Right cardiac atrium (tissue), 5 donors: Measurements from ENCODE around the gene ASCC3. TPM values are rescaled to one million over a fixed set of nuclear protein-coding genes. Genes with fewer than 3 reads are reported as not detected.
A peak's percentile ranks its signal among the peaks of the same experiment; 100 is the strongest.
"Not testable (repeated sequence)": the region's sequence is repeated elsewhere in the genome, so short reads cannot be mapped to it uniquely, and the experiment has no call there.

Source experiments
- ATAC-seq, 2 donors: fragments of 200-7000 bp; cut with Tn5 transposase; one replicate each; pipeline versions ENCODE4 v1.8.0 to v1.9.1; 2020; ENCODE audit warnings: moderate library complexity in 2 of 2, mild to moderate bottlenecking in 1 of 2
- DNase-seq, 3 donors: peaks; one replicate each; pipeline ENCODE4 v3.0.0-alpha.2; 2020
- H3K27ac ChIP-seq: one replicate; pipeline ENCODE4 v1.5.1; 2013; ENCODE audit warnings: mild to moderate bottlenecking, low read length, control low read depth, moderate library complexity
- H3K27me3 ChIP-seq: one replicate; pipeline ENCODE4 v1.6.1; 2013; ENCODE audit not compliant: control insufficient read depth, insufficient read depth
- H3K4me1 ChIP-seq: one replicate; pipeline ENCODE4 v1.6.1; 2013; ENCODE audit warnings: low read length; ENCODE audit not compliant: control insufficient read depth, insufficient read depth
- H3K4me3 ChIP-seq: one replicate; pipeline ENCODE4 v1.5.1; 2013; ENCODE audit warnings: low read length, control low read depth
- H3K9me3 ChIP-seq: one replicate; pipeline ENCODE4 v1.6.1; 2013; ENCODE audit warnings: low read length; ENCODE audit not compliant: control insufficient read depth
- WGBS: extraction: QIAGEN DNeasy Blood & Tissue Kit; methylation state at CpG from one replicate; pipeline ENCODE4 v1.1.7; 2013; 5-methylcytosine and 5-hydroxymethylcytosine counted together
- intact Hi-C, 4 donors: fragments of 100-400 bp; cut with DNase I; formaldehyde crosslinking; loops; one replicate each; pipeline versions ENCODE4 v1.11.0 to v1.14.0; 2022 to 2023
- polyA plus RNA-seq: library from polyadenylated mRNA; stranded (reverse); fragments of 200-250 nt; gene quantifications from one replicate; pipeline ENCODE4 v1.2.3, GENCODE V29; 2013
- total RNA-seq, 4 donors: library from RNA; stranded (reverse); fragmentation: NEBNext Ultra II Directional; extraction: Animal tissue kit (Norgen Biotek cat#: 25700); gene quantifications; one replicate each; pipeline ENCODE4 v1.2.1, GENCODE V29; 2021
- donor health status: healthy with polysubstance abuse.
- donor health status: DM: no; HTN: yes; CAD: no.
- donor health status: DM: no; HTN: no; CAD: no.
- donor health status: DM: no; HTN: yes; CAD: no; lungs with severe emphysema.
- donor health status: DM: yes; HTN: yes; CAD: no.

Gene ASCC3
- total and polyA plus RNA-seq, 5 donors: 11.8 to 26.1 (median 22.1) TPM

DNA sequence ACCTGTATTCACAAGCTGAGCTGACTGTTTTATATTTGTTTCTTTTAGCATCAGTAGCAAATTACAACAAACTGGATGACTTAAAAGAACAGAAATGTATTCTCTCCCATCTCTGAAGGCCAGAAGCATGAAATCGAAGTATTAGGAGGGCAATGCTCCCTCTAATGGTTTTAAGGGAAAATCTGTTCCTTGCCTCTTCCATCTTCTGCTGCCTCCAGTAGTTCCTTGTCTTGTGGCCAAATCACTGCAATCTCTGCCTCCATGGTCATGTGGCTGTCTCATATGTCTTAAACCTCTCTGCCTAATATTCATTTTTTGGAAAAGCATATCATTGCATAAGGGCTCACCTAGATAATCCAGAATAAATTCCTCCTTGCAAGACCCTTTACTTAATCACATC is 25.2 kb upstream of the ASCC3 start:
- no peak for DNase-seq
- no peaks in the 10 kb centered on the region for H3K27me3 ChIP-seq
- no peak for ATAC-seq
- WGBS: 63% methylated on average over 1 of the region's 1 CpG
- no peaks in the 10 kb centered on the region for H3K4me1 ChIP-seq
- no peak overlapping the region for H3K27ac ChIP-seq
- H3K9me3 ChIP-seq: no peaks in the 10 kb centered on the region
- intact Hi-C loops: no loop called here
- no peak overlapping the region for H3K4me3 ChIP-seq

- ATAC-seq (no peak), DNase-seq (no peak)
- intact Hi-C loops: no loop called here
- 70% methylated on average over 4 of the region's 4 CpGs for WGBS
- H3K4me1 ChIP-seq: no peaks in the 10 kb centered on the region
- no peak overlapping the region for H3K27ac ChIP-seq
- no peaks in the 10 kb centered on the region for H3K27me3 ChIP-seq
- H3K4me3 ChIP-seq: no peak overlapping the region
- no peaks in the 10 kb centered on the region for H3K9me3 ChIP-seq
Measured at GRCh38 chr6:100905067-100905466, 23.9 kb upstream of the ASCC3 start.

DNA sequence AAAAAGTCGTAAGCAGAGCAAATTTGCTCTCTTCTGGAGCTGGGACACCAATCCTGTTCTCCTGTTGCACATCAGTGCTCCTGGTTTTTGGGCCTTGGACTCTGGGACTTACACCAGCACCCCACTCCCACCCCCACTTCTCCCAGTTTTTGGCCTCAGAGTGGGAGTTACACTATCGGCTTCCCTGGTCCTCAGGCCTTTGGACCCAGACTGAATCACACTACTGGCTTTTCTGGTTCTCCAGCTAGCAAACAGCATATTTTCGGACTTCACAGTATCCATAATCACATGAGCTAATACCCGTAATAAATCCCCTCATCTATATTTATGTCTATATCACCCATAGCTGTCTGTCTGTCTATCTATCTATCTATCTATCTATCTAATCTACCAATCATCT is 23.2 kb upstream of the ASCC3 start:
- Histone ChIP-seq H3K4me3 (no peak overlapping the region), H3K4me1 (no peaks in the 10 kb centered on the region), H3K9me3 (no peaks in the 10 kb centered on the region), H3K27ac (no peak overlapping the region), H3K27me3 (no peaks in the 10 kb centered on the region)
- intact Hi-C loops: no loop called here
- ATAC-seq (no peak), DNase-seq (no peak)
- 85% methylated on average over 4 of the region's 4 CpGs for WGBS

- intact Hi-C loops: no loop called here
- WGBS: 67% methylated on average over 3 of the region's 3 CpGs
- Histone ChIP-seq H3K4me3 (no peak overlapping the region), H3K27me3 (no peaks in the 10 kb centered on the region), H3K27ac (no peak overlapping the region), H3K9me3 (no peaks in the 10 kb centered on the region), H3K4me1 (no peaks in the 10 kb centered on the region)
- DNase-seq (no peak), ATAC-seq (no peak)
Measured at GRCh38 chr6:100901582-100901981, 20.5 kb upstream of the ASCC3 start.

- no peaks in the 10 kb centered on the region for H3K4me1 ChIP-seq
- H3K27ac ChIP-seq: no peak overlapping the region
- no peak overlapping the region for H3K4me3 ChIP-seq
- DNase-seq: no peak
- no peak for ATAC-seq
- no peaks in the 10 kb centered on the region for H3K9me3 ChIP-seq
- intact Hi-C loops: no loop called here
- WGBS: 52% methylated on average over 3 of the region's 3 CpGs
- H3K27me3 ChIP-seq: no peaks in the 10 kb centered on the region
Measured at GRCh38 chr6:100899202-100899601, 18.1 kb upstream of the ASCC3 start.

DNA sequence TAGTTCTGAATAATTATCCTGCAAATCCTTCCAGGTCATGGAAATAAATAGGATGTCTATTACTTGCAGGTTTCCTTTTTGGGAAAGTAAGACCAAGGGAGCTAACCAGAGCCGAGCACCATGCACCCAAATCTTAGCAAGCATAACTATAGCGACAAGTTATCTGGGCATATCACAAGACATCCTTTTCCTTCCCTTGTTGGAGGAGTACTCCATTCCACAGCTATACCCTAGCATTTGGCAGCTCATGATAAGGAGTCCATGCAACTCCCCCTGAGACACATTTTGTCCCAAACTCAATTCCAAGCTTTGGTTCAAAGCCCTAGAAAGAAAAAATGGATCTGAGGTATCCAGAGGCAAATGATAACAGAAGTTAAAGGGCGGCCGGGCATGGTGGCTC is 16.5 kb upstream of the ASCC3 start:
- WGBS: 90% methylated on average over 4 of the region's 4 CpGs
- Histone ChIP-seq H3K27me3 (no peaks in the 10 kb centered on the region), H3K27ac (no peak overlapping the region), H3K9me3 (no peaks in the 10 kb centered on the region), H3K4me3 (no peak overlapping the region), H3K4me1 (no peaks in the 10 kb centered on the region)
- DNase-seq: no peak
- ATAC-seq: no peak
- intact Hi-C loops: no loop called here

- intact Hi-C loops: no loop called here
- WGBS: 93% methylated on average over 3 of the region's 3 CpGs
Measured at GRCh38 chr6:100893743-100894142, 12.6 kb upstream of the ASCC3 start.

DNA sequence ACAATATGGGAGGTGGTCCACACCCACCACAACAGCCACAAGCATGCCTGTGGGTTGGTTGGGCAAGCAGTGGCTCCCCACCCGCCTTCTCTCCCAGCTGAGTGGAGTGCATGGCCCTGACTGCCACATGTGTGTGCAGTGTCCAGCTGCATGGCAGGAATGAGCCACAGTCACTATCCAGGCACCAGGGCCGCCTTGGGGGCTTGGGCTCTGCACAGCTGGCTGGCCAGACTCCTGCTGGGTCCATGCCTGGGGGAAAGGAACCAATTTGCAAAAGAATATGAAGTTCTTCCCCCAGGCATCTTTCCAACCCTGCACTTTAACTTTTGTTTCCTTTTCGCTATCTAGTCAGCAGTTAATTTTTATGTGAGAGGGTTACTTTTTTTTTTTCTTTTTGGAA is 11.6 kb upstream of the ASCC3 start:
- intact Hi-C loops: no loop called here
- DNase-seq (peak in 1 of 3 donors; percentile 16), ATAC-seq (no peak)
- no peaks in the 10 kb centered on the region for H3K4me1 ChIP-seq
- no peaks in the 10 kb centered on the region for H3K9me3 ChIP-seq
- H3K27me3 ChIP-seq: no peaks in the 10 kb centered on the region
- no peak overlapping the region for H3K27ac ChIP-seq
- 70% methylated on average over 3 of the region's 3 CpGs for WGBS
- no peak overlapping the region for H3K4me3 ChIP-seq

More at GRCh38 chr6:100893743-100894142, 12.6 kb upstream of the ASCC3 start:
- Histone ChIP-seq H3K27me3 (no peaks in the 10 kb centered on the region), H3K27ac (no peak overlapping the region), H3K9me3 (no peaks in the 10 kb centered on the region), H3K4me1 (no peaks in the 10 kb centered on the region), H3K4me3 (no peak overlapping the region)
- DNase-seq (no peak), ATAC-seq (no peak)

DNA sequence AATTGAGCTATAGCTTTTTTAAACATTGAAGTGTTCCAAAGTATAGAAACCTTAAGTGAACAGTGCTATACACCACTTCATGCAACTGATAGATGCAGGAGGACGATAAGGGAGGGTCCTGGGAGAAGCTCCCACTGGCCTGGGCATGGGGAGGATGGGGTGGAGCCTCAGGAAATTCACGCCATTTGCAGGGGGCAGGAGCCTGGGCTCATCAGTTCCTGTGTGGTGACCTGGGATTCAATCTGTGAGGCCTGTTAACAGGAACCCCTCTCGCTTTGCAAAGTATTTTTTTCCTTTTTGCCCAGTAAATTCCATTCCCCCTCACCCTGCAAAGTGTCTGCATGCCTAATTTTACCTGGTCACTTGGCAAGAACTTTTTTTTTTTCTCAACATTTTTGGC is 11.0 kb upstream of the ASCC3 start:
- no peak for ATAC-seq
- Histone ChIP-seq H3K4me3 (no peak overlapping the region), H3K4me1 (no peaks in the 10 kb centered on the region), H3K27ac (no peak overlapping the region), H3K9me3 (no peaks in the 10 kb centered on the region), H3K27me3 (no peaks in the 10 kb centered on the region)
- intact Hi-C loops: no loop called here
- DNase-seq: no peak
- WGBS: 74% methylated on average over 3 of the region's 3 CpGs

DNA sequence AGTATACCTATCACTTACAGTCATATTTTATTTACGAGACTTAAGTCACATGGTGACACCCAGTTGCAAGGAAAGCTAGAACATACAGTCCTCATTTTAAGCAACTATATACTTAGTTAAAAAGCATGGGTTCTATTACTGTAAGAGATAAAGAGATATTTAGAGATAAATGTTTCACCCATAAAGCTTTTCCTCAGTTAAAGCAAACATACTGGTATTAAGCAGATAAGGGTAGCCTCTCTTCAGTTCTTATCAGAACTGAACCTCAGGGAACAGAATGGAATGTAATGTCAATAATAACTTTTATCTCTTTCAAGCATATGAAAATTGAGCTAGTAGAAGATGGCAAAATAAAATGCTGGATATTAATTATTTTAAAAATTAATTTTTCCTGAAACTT is 9.9 kb upstream of the ASCC3 start:
- intact Hi-C loops: no loop called here
- Histone ChIP-seq H3K27me3 (no peaks in the 10 kb centered on the region), H3K4me3 (no peak overlapping the region), H3K9me3 (no peaks in the 10 kb centered on the region), H3K27ac (no peak overlapping the region), H3K4me1 (no peaks in the 10 kb centered on the region)
- ATAC-seq: no peak
- no peak for DNase-seq
- 58% methylated on average over 1 of the region's 1 CpG for WGBS

GRCh38 chr6:100890646-100891045 is 9.5 kb upstream of the ASCC3 start:
- H3K27me3 ChIP-seq, DNase-seq, H3K4me3 ChIP-seq, H3K27ac ChIP-seq, H3K9me3 ChIP-seq, ATAC-seq, H3K4me1 ChIP-seq, intact Hi-C loops: not testable (repeated sequence)
- WGBS: 59% methylated on average over 1 of the region's 1 CpG

- no peak for ATAC-seq
- H3K27me3 ChIP-seq: no peaks in the 10 kb centered on the region
- H3K27ac ChIP-seq: no peak overlapping the region
- H3K4me3 ChIP-seq: no peak overlapping the region
- DNase-seq: no peak
- intact Hi-C loops: no loop called here
- no peaks in the 10 kb centered on the region for H3K4me1 ChIP-seq
- H3K9me3 ChIP-seq: no peaks in the 10 kb centered on the region
- 93% methylated on average over 13 of the region's 13 CpGs for WGBS
Measured at GRCh38 chr6:100889351-100889750, 8.2 kb upstream of the ASCC3 start.
